Stimulated activated CD4-positive, alpha-beta T cell treated with anti-CD3 and anti-CD28 coated beads, Interleukin-15, amount 100 ng/mL, for 48 hours (primary cell): ENCODE data around the gene ZNF354C.

Source experiments
- DNase-seq, 2 donors: peaks; one replicate each; pipeline ENCODE4 v3.0.0-alpha.2; 2020; ENCODE audit warnings: low read depth in 2 of 2

Gene ZNF354C

GRCh38 chr5:179113945-179114641 is 53.9 kb downstream of the ZNF354C start:
- no peak for DNase-seq

GRCh38 chr5:179114756-179115155 is 54.6 kb downstream of the ZNF354C start:
- no peak for DNase-seq

GRCh38 chr5:179115307-179115706 is 55.1 kb downstream of the ZNF354C start:
- DNase-seq: no peak

- no peak for DNase-seq
These were observed 55.8 kb downstream of the ZNF354C start for GRCh38 chr5:179115845-179116524.

- DNase-seq: no peak
These were observed 58.2 kb downstream of the ZNF354C start for GRCh38 chr5:179118338-179118737.

- DNase-seq: no peak
These were observed 58.7 kb downstream of the ZNF354C start for GRCh38 chr5:179118756-179119414.

GRCh38 chr5:179119415-179120170 is 59.4 kb downstream of the ZNF354C start:
- DNase-seq: no peak

GRCh38 chr5:179120421-179120861 is 60.3 kb downstream of the ZNF354C start:
- no peak for DNase-seq

GRCh38 chr5:179120951-179121666 is 60.9 kb downstream of the ZNF354C start:
- DNase-seq: no peak

- DNase-seq: no peak
These were observed 61.5 kb downstream of the ZNF354C start for GRCh38 chr5:179121667-179122111.

- no peak for DNase-seq
These were observed 62.4 kb downstream of the ZNF354C start for GRCh38 chr5:179122411-179123108.

- no peak for DNase-seq
These were observed 62.9 kb downstream of the ZNF354C start for GRCh38 chr5:179123109-179123426.

GRCh38 chr5:179123491-179124272 is 63.5 kb downstream of the ZNF354C start:
- no peak for DNase-seq

- no peak for DNase-seq
These were observed 64.2 kb downstream of the ZNF354C start for GRCh38 chr5:179124273-179124852.

- DNase-seq: no peak
These were observed 64.9 kb downstream of the ZNF354C start for GRCh38 chr5:179124853-179125788.

- DNase-seq: no peak
These were observed 65.8 kb downstream of the ZNF354C start for GRCh38 chr5:179125789-179126505.

- no peak for DNase-seq
These were observed 66.4 kb downstream of the ZNF354C start for GRCh38 chr5:179126506-179126991.
